ENCODE results near the gene JCAD. TPM values are rescaled to one million over a fixed set of nuclear protein-coding genes. Genes with fewer than 3 reads are reported as not detected.
"Not testable (repeated sequence)": the region's sequence is repeated elsewhere in the genome, so short reads cannot be mapped to it uniquely, and the experiment has no call there.

JCAD gene
- total RNA-seq, 1 donor from 2014 or later: 0.78 TPM

DNA sequence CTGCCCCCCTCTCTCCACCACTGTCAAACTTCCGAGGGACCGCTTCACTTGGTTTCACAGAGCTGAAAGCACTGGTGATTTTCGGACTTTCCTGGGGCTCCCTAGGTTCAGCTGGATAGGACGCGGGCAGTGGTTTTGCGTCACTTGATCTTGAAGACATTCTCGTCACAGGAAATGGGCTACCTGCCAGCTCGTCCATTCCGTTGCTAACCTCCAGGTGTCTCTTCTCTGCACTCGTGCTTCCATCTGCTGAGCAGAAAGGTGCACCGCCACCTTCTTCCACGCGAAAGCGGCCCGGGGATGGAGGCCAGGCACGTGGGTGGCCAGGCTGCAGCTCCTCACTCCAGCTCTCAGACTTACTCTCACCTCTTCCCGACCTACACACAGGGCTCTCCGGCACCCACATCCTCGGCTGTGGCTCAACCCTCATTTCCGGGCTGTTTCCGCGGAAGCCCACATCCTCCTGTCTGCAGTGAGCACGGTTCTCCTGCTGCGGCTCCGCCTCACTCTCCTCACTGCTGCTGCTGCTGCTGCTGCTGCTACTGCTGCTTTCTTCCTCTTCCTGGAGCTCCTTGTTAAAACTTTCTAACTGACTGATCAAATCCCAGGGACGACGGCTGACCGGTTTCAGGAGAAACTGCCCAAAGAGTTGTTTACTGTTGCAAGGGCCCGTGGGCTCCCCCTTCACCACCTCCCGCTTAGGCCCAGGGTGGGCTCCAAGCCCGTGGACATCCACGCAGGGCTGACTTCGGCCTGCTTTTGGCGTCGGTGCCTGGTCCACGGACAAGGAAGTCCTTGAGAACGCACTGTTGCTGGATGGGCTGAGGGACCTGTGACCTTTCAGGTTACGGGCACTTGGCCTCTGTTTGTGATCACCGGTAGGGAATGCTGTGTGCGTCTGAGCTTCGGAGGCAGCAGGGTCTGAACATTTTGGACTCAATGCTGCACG, 32.1 kb downstream of the JCAD start:
- intact Hi-C loops (cut with micrococcal nuclease): loop anchor here (1.0 to 10.0 kb wide), 14 partner anchors 21 to 673 kb away; partner anchors contain the start of genes JCAD, MAP3K8 and MTPAP

GRCh38 chr10:30026578-30026977, 32.8 kb downstream of the JCAD start:
- intact Hi-C loops (cut with micrococcal nuclease): loop anchor here (2.0 to 10.0 kb wide), 6 partner anchors 24 to 674 kb away; partner anchors contain the start of gene MAP3K8

GRCh38 chr10:30026080-30026479, 33.3 kb downstream of the JCAD start:
- intact Hi-C loops (cut with micrococcal nuclease): loop anchor here (2.0 to 10.0 kb wide), 6 partner anchors 23 to 675 kb away; partner anchors contain the start of gene MAP3K8

DNA sequence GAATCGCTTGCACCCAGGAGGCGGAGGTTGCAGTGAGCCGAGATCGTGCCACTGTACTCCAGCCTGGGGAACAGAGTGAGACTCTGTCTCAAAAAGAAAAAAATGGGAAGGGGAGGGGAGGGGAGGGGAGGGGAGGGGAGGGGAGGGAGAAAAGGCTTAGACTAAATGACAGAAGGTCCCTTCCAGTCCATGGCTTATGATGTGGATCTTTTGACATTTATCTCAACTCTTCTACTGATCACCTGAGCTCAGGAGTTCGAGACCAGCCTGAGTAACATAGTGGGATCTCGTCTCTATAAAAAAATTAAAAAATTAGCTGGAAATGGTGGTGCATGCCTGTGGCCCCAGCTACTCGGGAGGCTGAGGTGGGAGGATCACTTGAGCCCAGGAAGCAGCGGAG, 34.0 kb downstream of the JCAD start:
- intact Hi-C loops (cut with micrococcal nuclease): loop anchor here (5.0 to 10.0 kb wide), 2 partner anchors 407 to 621 kb away; partner anchors contain the start of gene MAP3K8

DNA sequence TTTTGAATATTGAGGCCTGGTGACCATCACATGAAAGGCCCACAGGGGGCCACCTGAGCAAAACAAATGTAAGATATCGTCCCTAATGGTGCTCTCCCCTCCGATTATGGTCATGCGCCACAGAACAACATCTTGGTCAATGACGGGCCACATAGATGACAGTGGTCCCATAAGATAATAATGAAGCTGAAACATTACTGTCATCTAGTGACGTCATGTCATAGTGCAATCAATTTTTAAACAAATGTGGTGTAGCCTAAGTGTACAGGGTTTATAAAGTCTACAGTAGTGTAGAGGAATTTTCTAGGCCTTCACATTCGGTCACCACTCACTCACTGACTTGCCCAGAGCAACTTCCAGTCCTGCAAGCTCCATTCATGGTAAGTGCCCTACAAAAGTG, 36.8 kb downstream of the JCAD start:
- intact Hi-C loops (cut with micrococcal nuclease): loop anchor here (10.0 kb wide), 1 partner anchor 618 kb away; no protein-coding TSS in a partner anchor

DNA sequence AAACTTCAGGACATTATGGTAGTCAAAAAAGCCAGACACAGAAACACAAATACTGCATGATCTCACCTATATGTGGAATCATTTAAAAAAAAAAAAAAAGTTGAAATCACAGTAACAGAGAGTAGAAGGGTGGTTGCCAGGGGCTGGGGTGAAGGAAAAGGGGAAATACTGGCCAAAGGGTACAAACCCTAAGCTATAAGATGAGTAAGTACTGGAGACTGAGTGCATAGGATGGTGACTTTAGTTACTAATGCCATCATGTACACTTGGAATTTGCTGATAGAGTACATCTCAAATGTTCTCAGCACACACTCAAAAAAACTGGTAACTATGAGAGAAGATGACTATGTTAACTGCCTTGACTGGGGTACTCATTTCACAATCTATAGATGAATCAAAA, 39.9 kb downstream of the JCAD start:
- intact Hi-C loops (cut with micrococcal nuclease): no loop called here

GRCh38 chr10:30018496-30018895, 40.9 kb downstream of the JCAD start:
- intact Hi-C loops (cut with micrococcal nuclease): no loop called here

DNA sequence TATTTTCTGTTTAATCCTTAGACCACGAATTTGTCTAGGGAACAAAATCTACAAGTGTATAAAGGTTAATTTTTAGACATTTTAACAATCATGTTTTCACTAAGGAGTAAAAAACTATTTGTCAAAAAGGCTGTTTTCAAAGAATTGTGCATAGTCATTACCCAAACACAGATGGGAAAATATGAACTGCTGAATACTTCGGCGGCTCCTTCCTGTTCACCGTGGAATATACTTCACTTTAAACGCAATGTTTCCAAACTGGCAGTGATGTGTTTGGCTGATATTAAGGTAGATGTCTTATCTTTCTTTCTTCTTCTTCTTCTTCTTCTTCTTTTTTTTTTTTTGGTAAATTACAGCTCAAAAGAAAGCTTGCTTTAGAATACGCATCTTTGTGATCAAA, 41.4 kb downstream of the JCAD start:
- intact Hi-C loops (cut with micrococcal nuclease): no loop called here

GRCh38 chr10:30017556-30017955, 41.8 kb downstream of the JCAD start:
- intact Hi-C loops (cut with micrococcal nuclease): no loop called here

- intact Hi-C loops (cut with micrococcal nuclease): no loop called here
Observed at GRCh38 chr10:30014511-30014910, 44.9 kb downstream of the JCAD start.

GRCh38 chr10:30013757-30014156, 45.6 kb downstream of the JCAD start:
- intact Hi-C loops (cut with micrococcal nuclease): no loop called here

DNA sequence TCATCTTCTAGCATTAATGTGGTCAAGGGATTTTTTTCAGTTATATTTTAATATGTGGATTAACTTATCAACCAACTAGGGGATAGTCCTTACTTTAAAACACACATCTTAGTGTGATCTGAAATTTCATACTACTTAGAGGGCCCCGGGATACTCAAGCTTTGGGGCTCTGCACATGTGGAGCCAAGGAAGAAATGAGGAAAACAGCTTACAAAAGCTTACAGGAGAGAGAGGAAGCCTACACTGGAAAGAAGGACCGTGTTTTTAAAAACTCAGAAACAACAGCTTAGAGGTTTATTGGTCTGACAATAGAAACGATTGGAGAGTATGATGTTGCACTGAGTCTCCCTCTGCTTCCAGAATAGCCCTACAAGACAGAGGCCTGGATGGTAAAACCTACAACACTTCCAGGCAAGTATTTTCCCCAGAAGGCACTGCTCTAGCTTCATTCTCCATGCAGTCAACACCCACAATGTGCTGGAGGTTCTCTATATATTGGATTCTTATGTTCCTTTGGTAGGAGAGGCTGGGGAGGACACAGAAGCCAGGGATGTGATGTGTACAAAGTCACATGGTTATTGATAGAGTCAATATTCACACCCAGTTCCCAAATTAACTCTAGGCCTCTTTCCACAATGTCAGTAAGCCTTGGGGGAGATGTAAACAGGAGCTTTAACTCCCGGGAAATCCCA, 47.3 kb downstream of the JCAD start:
- intact Hi-C loops (cut with micrococcal nuclease): no loop called here

DNA sequence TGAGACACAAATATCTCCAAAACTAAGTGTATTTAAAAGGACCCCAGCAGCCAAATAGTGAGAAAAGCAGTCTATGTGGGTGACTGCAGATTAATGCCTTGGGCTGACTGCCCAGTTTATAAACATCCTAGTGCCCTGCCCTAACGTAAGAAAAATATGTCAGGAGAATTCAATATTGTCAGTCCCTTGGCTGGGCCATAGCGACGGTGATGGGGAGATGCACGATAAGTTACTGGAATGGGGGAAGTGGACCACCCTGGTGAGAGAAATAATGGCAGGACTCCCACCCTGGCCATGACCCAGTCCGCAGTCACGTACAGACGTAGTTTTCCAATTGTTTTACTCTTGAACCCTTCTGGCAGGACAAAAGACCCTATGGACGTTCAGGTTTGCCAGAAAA, 48.0 kb downstream of the JCAD start:
- intact Hi-C loops (cut with micrococcal nuclease): no loop called here

DNA sequence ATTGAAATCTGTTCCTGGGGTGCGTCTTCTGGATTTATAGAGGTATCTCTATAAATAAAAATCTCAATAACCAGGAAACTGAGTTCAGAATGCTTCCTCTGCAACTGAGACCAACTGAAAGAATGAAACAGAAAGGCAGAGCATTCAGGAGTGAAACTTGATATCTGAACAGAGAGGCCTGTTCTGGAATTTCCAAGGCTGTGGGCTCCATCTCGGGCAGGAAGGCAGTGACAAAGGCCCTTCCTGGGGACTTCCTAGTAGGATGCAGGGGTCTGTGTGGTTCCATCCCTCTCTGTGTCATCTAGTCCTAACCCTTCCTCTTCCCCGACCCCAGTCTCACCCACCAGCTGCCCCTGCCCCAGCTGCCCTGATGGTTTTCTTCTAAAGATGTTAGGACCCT, 52.0 kb downstream of the JCAD start:
- intact Hi-C loops (cut with micrococcal nuclease): no loop called here

DNA sequence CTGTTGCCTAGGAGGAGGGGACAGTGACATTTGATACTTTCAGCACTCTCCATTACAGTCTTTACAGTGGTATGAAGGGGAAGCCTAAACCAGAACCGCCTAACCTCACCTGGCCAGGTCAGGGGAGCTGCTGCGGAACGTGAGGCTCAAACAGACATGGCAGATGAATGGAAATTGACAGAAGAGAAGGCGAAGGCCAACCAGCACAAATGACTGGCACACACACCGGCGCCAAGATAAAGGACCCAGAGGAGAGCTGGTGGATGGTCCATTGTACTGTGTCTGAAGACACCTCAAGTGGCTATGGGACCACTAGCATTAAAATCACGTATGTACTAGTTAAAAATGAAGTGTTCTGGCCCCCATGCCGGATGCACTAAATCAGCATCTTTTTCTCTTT, 53.0 kb downstream of the JCAD start:
- intact Hi-C loops (cut with micrococcal nuclease): no loop called here

DNA sequence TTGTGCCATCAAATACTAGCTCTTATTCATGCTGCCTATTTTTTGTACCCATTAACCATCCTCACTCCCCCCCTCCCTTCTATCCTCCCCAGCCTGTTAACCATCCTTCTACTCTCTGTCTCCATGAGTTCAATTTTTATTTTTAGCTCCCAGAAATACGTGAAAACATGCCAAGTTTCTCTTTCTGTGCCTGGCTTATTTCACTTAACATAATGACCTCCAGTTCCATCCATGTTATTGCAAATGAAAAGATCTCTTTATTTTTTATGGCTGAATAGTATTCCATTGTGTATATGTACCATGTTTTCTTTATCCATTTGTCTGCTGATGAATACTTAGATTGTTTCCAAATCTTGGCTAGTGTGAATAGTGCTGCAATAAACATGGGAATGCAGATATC, 54.3 kb downstream of the JCAD start:
- intact Hi-C loops (cut with micrococcal nuclease): not testable (repeated sequence)

- intact Hi-C loops (cut with micrococcal nuclease): loop anchor here (1.0 to 2.0 kb wide), 3 partner anchors 24 to 589 kb away; no protein-coding TSS in a partner anchor
Observed at GRCh38 chr10:30002426-30003266, 56.7 kb downstream of the JCAD start.

DNA sequence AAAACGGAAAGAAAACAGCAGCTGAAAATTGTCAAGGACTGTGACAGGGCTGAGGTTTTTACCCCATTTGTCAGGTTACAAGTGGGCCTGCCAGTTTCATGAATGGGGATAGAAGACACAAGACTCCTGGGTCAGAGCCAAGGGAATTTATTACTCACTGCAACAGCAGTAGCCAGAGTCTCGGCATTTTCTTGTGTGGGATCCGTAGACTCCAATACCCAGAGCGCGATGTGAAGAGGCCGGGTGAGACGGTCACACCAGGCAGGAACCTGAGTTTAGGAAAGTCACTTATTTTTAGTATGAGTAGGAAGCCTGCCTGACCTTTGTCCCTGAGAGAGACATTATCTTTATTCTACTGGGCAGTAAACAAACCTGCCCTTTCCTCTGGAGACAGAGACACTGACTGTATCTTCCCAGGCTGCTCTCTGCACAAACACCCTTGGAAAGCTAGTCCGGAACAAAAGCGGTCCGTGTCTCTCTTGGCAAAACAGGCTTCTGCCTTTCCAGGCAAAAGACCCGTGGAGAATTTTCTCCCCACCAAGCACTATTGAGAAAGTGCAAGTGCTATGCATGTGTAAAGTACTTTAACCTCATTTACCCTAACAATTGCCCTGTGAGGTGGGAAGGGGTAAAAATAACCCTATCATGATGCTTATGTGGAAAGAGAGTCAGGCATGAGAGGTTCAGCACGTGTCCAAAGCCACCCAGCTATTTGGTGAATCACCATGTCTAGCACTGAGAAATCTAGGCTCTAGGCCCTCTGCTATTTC, 58.4 kb downstream of the JCAD start:
- intact Hi-C loops (cut with micrococcal nuclease): no loop called here

GRCh38 chr10:29998142-29998808, 61.1 kb downstream of the JCAD start:
- intact Hi-C loops (cut with micrococcal nuclease): loop anchor here (1.0 to 2.0 kb wide), 7 partner anchors 50 to 593 kb away; partner anchors contain the start of gene MTPAP

GRCh38 chr10:29994811-29995210, 64.6 kb downstream of the JCAD start:
- intact Hi-C loops (cut with micrococcal nuclease): no loop called here

Measured in T-helper 1 cell treated with Interleukin-12 subunit alpha and Interleukin-12 subunit beta and Interleukin-4 antibody, amounts not matched to agents 30 ng/mL and 1 ng/mL, for 36 hours (primary cell).